GM23248 (cell line): ENCODE measurements around the gene FERMT2.

Experiments
- EZH2 ChIP-seq: fragments of 200-600 bp; sonication (generic); IDR thresholded peaks from 2 replicates; pipeline ENCODE4 v1.6.1; 2018; ENCODE audit warnings: antibody characterized with exemption, mild to moderate bottlenecking; ENCODE audit not compliant: insufficient read depth, poor library complexity, severe bottlenecking
- EZH2phosphoT487 ChIP-seq: fragments of 200-600 bp; sonication (generic); IDR thresholded peaks from 2 replicates; pipeline ENCODE4 v1.6.1; 2018; ENCODE audit warnings: antibody characterized with exemption, moderate library complexity, mild to moderate bottlenecking, low read depth; ENCODE audit not compliant: insufficient read depth

DNA sequence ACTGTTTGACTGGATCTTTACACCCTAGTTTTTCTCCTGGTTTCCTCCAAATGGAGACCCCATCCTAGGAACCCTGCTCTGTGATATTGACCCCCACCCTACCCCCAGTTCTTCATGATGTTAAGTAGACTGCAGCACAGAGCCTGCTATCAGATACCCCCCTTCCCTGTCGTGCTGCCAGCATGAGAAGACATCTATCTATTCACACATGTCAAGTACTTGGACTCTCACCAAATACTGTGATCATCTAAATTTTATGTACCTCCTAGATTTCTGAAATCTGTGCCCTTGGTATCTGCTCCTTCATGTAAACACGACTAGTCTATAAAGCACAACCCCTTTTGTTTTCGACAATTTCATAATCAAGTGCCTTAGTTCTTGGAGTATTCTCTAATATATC is 38.9 kb downstream of the FERMT2 start:
- TF ChIP-seq EZH2 (no peak), EZH2phosphoT487 (no peak)
